BE2C (cell line): ENCODE data around the gene RLN3.

Source experiments
- DNase-seq: peaks from one replicate; pipeline ENCODE4 v3.0.0-alpha.2; 2020
- H3K27me3 ChIP-seq: fragments of 250-450 bp; sonication (Bioruptor Pico); 2 replicates; pipeline ENCODE4 v1.5.1; 2020; ENCODE audit warnings: mild to moderate bottlenecking
- H3K36me3 ChIP-seq: fragments of 250-450 bp; sonication (Bioruptor Pico); 2 replicates; pipeline ENCODE4 v1.5.1; 2020; ENCODE audit warnings: mild to moderate bottlenecking
- H3K4me1 ChIP-seq: fragments of 250-450 bp; sonication (Bioruptor Pico); 2 replicates; pipeline ENCODE4 v1.5.1; 2020
- H3K4me3 ChIP-seq: 2 replicates; pipeline ENCODE4 v1.5.1; 2011; ENCODE audit warnings: low read depth, low read length
- H3K9me3 ChIP-seq: fragments of 250-450 bp; sonication (Bioruptor Pico); 2 replicates; pipeline ENCODE4 v1.5.1; 2020
- CTCF ChIP-seq: IDR thresholded peaks from 2 replicates; pipeline ENCODE4 v1.5.1; 2012; ENCODE audit warnings: mild to moderate bottlenecking, low read depth, low read length

The RLN3 gene

DNA sequence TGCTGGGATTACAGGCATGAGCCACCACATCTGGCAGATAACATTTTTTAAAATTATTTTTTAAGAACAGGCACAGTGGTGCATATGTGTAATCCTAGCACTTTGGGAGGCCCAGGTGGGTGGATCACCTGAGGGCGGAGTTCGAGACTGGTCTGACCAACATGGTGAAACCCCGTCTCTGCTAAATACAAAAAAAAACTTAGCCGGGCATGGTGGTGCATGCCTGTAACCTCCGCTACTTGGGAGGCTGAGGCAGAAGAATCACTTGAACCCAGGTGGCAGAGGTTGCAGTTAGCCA is 34.6 kb downstream of the RLN3 start:
- H3K9me3 ChIP-seq = no peaks in the 10 kb centered on the region
- no peak overlapping the region for H3K4me3 ChIP-seq
- no peaks in the 10 kb centered on the region for H3K36me3 ChIP-seq
- no peak for DNase-seq
- H3K4me1 ChIP-seq = no peaks in the 10 kb centered on the region
- no peak for TF ChIP-seq CTCF
- H3K27me3 ChIP-seq = no peaks in the 10 kb centered on the region

- no peaks in the 10 kb centered on the region for H3K4me1 ChIP-seq
- DNase-seq = no peak
- no peaks in the 10 kb centered on the region for H3K27me3 ChIP-seq
- no peaks in the 10 kb centered on the region for H3K36me3 ChIP-seq
- no peak for TF ChIP-seq CTCF
- H3K9me3 ChIP-seq = no peaks in the 10 kb centered on the region
- H3K4me3 ChIP-seq = no peak overlapping the region
These were observed 35.2 kb downstream of the RLN3 start for GRCh38 chr19:14063105-14063504.

- DNase-seq = no peak
- H3K4me3 ChIP-seq = no peak overlapping the region
These were observed 38.2 kb downstream of the RLN3 start for GRCh38 chr19:14066134-14066533.

GRCh38 chr19:14070268-14071050 is 42.5 kb downstream of the RLN3 start:
- Histone ChIP-seq H3K36me3 (no peaks in the 10 kb centered on the region), H3K4me1 (no peaks in the 10 kb centered on the region; the same call in none of the 2 replicates)
- no peak for TF ChIP-seq CTCF

More at GRCh38 chr19:14066134-14066533, 38.2 kb downstream of the RLN3 start:
- Histone ChIP-seq H3K36me3 (no peaks in the 10 kb centered on the region), H3K9me3 (no peaks in the 10 kb centered on the region), H3K4me1 (no peaks in the 10 kb centered on the region), H3K27me3 (no peaks in the 10 kb centered on the region)
- no peak for TF ChIP-seq CTCF

DNA sequence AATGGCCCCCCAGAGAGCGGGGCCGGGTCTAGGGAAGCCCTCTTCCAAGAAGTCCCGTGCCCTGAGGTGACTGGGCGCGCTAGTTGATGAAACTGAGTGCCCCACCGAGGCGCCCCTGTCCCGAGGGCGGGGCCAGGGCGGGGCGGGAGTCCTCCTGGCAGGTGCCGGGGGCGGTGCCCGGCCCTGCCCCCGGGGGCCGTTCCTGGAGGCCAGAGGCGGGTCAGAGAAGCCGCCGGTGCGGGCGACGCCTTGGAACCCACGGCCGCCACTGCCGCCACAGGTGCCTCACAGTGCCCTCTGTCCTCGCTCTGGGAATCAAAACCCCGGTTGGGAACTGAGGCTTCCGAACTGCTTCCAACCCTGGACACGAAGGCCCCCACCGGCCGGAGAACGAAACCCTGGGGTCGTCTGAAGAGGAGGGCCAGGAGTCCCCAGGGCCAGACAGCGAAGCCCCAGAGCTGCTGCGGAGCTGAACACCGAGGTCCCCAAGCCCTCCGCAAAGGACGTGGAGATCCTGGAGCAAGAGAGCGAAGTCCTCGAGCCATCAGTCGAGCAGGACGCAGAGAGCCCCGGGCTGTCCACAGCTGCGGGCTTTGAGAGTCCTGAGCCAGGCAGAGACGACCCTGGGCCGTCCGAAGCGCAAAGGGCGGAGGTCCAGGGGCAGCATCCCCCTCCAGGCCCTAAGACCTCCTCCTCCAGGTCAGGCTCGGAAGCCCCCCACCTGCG is 44.8 kb downstream of the RLN3 start, which contains the start of gene MISP3:
TSS of gene MISP3 (plus strand) at position 252 of the 726 bp plus-strand sequence. CDS start 524 bp downstream, outside the sequence.
- Histone ChIP-seq H3K36me3 (no peaks in the 10 kb centered on the region), H3K4me3 (peak within 1 kb of the TSS; percentile 63), H3K9me3 (no peaks in the 10 kb centered on the region), H3K4me1 (no peaks in the 10 kb centered on the region; the same call in none of the 2 replicates), H3K27me3 (peaks cover 21% of the 10 kb centered on the region)
- peak; percentile 47 for DNase-seq
- no peak for TF ChIP-seq CTCF

More at GRCh38 chr19:14070268-14071050, 42.5 kb downstream of the RLN3 start:
- H3K9me3 ChIP-seq = no peaks in the 10 kb centered on the region
- DNase-seq = no peak
- peaks cover 21% of the 10 kb centered on the region for H3K27me3 ChIP-seq
- no peak overlapping the region for H3K4me3 ChIP-seq
